AG09309 (cell line): Measurements from ENCODE around the gene HSD11B1L.
"Not testable (repeated sequence)": the region's sequence is repeated elsewhere in the genome, so short reads cannot be mapped to it uniquely, and the experiment has no call there.

ENCODE experiments used
- DNase-seq: peaks from one replicate; pipeline ENCODE4 v3.0.0-alpha.2; 2010; ENCODE audit warnings: low read depth
- H3K4me3 ChIP-seq: 2 replicates; pipeline ENCODE4 v1.5.1; 2011; ENCODE audit warnings: mild to moderate bottlenecking, low read depth, low read length, moderate library complexity; ENCODE audit not compliant: control insufficient read depth
- CTCF ChIP-seq: IDR thresholded peaks from 2 replicates; pipeline ENCODE4 v1.5.1; 2011; ENCODE audit warnings: mild to moderate bottlenecking, low read depth, low read length, inconsistent platforms; ENCODE audit not compliant: insufficient read depth, control insufficient read depth; ENCODE audit errors: missing control alignments

Gene HSD11B1L

GRCh38 chr19:5698635-5699422 lies 18.0 kb downstream of the HSD11B1L start:
- no peak for DNase-seq
- H3K4me3 ChIP-seq = no peak overlapping the region
- no peak for TF ChIP-seq CTCF

- TF ChIP-seq CTCF = no peak
- no peak for DNase-seq
- no peak overlapping the region for H3K4me3 ChIP-seq
These were observed 19.7 kb downstream of the HSD11B1L start for GRCh38 chr19:5700455-5701092.

- H3K4me3 ChIP-seq, DNase-seq: not testable (repeated sequence)
These were observed 21.2 kb downstream of the HSD11B1L start for GRCh38 chr19:5702053-5702410.

- TF ChIP-seq CTCF = no peak
- no peak for DNase-seq
- H3K4me3 ChIP-seq = no peak overlapping the region
These were observed 23.3 kb downstream of the HSD11B1L start for GRCh38 chr19:5703819-5704818.

GRCh38 chr19:5705552-5705951 lies 24.7 kb downstream of the HSD11B1L start:
- no peak overlapping the region for H3K4me3 ChIP-seq
- TF ChIP-seq CTCF = no peak
- no peak for DNase-seq

GRCh38 chr19:5706876-5707573 lies 26.2 kb downstream of the HSD11B1L start:
- no peak for DNase-seq
- no peak for TF ChIP-seq CTCF
- H3K4me3 ChIP-seq = no peak overlapping the region
